ENCODE measurements around the gene TADA3. TPM values are rescaled to one million over a fixed set of nuclear protein-coding genes. Genes with fewer than 3 reads are reported as not detected.
A peak's percentile ranks its signal among the peaks of the same experiment; 100 is the strongest.

TADA3 gene
- polyA plus RNA-seq, 1 donor, result 64.1 TPM

GRCh38 chr3:9812870-9813483, 20.7 kb upstream of the TADA3 start:
- DNase-seq, result no peak

GRCh38 chr3:9810846-9811245, 18.6 kb upstream of the TADA3 start:
- no peak for DNase-seq

- peak; percentile 21 for DNase-seq
Measured at GRCh38 chr3:9810433-9810770, 18.1 kb upstream of the TADA3 start.

- peak; percentile 71 for DNase-seq
Measured at GRCh38 chr3:9809615-9810432, 17.6 kb upstream of the TADA3 start, which contains the start of gene TTLL3. TSS of gene TTLL3 (plus strand) at chr3:9810262. CDS start at chr3:9810662, 400 bp downstream.

GRCh38 chr3:9809239-9809614, 17.0 kb upstream of the TADA3 start:
- DNase-seq, result no peak

DNA sequence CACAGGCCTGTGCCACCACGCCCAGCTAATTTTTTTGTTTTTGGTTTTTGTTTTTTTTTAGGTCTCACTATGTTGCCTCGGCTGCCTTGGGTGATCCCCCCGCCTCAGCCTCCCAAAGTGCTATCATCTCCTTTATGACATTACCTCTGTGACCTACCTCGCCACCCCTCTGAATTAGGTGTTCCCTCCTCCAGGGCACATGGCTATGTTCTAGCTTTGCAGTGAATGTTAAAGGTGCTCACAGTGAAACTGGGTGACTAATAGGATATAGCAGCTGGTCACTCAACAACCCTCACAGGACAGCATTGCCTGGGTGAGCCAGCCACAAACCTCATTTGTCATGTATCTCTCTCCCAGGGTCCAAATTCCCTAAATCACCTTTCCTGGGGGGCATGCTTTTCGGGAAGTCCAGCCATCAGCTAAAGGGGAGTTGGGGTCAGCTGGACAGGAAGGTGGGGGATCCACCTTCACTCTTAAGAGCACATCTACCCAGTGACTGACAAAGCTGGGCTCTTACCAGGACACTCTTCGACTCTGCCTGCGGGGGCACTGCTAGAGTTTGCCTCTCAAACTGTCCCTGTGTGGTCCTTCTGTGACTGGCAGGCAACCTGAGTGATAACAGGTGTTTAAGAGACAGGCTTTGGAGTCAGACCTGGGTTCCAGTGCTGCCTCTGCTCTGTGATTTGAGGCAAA, 16.2 kb upstream of the TADA3 start:
- no peak for DNase-seq

- DNase-seq, result no peak
Measured at GRCh38 chr3:9807981-9808344, 15.7 kb upstream of the TADA3 start.

DNA sequence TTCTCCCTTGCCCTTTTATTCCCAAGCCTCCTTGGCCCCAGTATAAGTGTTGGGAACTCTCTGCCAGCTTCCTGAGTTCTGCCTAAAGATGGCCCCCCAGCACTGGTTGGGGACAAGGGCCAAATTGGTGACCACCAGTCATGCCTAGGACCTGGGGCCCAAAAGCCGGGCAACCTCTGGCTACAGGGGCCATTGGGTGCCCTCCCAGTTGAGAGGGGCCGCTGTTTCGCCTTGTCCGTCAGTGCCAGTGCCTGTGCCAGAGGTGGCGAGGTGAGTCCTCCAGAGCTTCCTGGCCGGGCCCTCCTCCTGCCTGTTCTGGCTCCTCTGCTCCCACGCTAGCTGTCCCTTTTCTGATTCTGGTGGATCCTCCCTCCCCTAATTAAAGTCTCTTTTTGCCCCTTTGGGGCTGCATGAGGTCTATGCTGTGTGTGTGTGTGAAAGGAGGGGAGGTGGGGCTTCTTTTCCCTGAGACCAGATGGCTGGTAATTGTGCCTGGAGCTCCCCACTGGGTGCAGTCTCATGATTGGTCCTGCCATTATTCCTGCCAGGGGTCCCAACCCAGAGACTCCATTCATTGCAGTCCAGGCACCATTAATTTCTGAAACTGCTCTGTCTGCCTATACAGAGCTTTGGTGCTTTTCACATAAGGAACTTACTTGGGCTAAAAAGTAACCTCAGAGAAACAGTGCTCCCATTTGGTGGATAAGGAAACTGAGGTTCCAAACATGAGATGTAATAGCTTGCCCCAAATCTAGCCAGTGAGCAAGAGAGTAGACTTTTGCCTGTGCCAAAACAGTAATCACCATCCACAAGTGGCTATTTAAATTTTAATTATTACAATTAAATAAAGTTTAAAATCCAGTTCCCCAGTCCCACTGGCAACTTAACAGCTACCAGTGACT, 14.7 kb upstream of the TADA3 start:
- DNase-seq, result no peak

GRCh38 chr3:9806137-9806536, 13.9 kb upstream of the TADA3 start:
- DNase-seq, result no peak

DNA sequence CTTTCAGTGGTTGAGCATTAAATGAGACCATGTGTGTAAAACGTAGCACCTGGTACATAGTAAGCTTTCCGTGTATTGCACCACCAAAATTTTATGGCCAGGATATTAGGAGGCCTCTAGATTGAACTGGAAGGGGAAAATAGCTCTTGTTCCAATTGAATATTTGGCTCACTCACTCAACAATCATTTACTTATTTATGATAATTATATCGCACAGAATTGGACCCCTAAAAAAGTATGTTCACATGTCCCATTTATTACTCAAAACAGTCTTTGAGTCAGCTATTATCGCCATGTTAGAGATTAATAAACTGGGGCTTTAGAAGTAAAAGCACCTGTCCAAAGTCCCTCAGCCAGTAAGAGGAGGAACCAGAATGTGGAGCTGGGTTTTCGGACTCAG, 12.7 kb upstream of the TADA3 start:
- no peak for DNase-seq

DNA sequence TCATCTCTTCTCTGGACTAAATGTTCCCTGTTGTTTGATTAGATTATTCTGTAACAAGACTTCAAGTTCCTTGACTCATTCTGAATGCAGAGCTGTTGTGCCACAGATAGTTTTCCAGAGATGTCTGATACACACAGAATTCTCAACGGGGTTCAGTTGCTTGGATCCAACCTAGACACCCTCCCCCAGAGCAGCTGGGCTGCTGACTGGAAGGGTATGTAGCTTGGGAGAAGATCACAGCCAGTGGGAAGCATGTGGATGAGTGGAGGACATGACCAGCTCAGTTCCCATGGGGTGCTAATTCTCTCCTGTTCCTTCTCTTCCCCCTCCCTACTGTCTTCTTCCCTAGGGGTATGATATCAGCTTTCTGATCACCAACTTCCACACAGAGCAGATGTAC, 11.2 kb upstream of the TADA3 start:
- no peak for DNase-seq

DNA sequence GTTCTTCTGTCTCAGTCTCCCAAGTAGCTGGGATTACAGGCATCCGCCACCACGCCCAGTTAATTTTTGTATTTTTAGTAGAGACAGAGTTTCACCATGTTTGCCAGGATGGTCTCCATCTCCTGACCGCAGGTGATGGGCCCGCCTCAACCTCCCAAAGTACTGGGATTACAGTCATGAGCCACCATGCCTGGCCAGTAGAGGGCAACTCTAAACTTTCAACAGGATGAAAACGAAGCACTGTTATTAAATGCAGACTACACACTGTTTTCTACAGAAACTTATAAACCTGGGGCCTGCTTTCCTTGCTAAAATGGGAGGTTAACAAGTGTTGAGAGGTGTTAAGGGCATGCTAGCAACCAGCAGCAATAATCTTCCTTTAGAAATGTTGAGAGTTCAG, 8.3 kb upstream of the TADA3 start:
- DNase-seq, result no peak

DNA sequence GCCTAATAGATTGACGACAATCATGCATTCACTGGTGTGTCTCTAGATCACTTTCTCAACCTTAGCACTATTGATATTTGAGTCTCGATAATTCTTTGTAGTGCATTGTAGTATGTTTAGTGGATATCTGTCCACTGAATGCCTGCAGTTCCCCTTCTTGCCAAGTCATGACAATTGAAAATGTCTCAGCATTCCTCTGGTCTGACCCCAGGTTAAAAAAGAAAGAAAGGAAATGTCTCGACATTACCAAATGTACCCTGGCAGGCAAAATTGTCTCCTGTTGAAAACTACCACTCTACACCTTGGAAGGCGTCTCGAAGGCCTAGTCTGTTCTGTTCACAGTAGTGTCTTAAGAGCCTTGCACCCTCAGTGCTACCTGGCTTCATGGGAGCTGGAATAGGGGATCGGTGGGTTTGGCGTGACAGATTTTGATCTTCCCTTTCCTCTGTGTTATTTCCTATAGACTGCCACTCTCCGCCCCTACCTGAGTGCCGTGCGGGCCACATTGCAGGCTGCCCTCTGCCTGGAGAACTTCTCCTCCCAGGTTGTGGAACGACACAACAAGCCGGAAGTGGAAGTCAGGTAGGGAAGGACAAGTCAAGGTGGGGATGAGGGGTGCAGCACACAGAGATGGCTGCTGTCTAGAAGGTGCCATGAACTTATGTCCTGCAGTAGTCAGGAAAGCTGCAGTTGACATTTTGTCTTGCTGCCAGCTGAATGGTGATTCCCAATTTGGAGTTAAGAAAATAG, 5.1 kb upstream of the TADA3 start:
- DNase-seq, result no peak

DNA sequence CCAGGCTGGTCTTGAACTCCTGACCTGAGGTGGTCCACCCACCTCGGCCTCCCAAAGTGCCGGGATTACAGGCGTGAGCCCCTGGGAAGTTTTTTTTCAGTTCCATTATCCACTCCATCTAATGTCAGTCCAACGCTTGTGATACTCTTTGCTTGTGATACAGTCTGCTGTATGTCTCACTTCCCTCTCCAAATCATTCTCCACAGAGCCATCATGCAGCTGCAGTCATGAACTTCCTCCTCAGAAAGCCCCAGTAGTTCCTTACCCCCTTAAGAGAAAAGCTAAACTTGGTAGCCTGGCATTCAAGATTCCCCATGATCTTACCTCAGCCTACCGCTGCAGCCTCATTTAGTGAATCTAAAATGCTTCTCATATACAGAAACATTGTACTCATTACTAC, 2.9 kb upstream of the TADA3 start:
- DNase-seq, result no peak

- no peak for DNase-seq
Measured at GRCh38 chr3:9794400-9794799, 2.1 kb upstream of the TADA3 start.

- DNase-seq, result no peak
Measured at GRCh38 chr3:9793161-9793781, 998 bp upstream of the TADA3 start.

DNA sequence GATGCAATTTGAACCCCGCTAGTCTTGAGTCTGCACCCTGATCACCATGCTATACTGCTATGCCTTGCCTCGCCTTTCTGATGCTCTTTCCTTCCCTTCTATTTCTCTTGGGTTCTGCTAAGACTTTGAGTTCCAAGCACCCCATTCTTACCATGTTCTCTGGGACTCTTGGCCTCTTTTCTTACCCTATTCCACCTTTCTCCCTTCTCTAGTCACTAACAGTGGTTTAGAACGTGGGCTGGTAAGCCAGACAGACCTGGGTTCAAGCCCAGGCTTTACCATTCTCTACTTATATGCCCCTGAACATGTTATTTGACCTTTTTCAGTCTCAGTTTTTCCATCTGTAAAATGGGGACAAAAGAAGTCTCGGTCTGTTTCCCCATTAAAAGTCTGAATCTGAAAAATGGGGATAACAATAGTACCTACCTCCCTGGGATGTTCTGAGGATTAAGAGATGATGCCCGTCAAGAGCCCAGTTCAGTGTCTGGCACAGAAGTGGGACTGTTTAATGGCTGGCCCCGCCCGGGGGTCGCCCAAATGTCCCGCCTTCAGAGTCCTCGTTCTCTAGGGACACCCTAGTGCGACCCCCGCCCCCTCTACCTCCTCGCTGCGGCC, 376 bp downstream of the TADA3 start:
- no peak for DNase-seq

DNA sequence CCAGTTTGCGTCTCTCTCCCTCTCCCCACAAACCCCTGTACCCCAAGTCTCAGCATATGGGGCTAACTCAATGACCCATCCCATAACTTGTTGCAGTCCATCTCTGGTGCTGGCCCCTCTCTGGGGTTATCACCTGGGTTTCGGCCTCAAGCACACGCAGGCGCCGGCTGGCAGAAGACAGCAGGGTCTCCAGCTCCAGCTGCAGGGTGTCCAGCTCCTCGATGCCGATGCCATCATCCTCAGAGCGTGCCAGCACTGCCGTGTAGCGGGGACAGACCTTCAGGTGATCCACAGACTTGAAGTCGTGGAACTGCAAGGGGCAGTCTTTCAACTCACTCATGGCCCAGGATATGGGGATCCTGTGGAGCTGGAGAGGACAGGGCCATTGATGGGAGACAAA, 1.1 kb downstream of the TADA3 start:
- DNase-seq, result no peak

- DNase-seq, result no peak
Measured at GRCh38 chr3:9787714-9788113, 4.6 kb downstream of the TADA3 start.

DNA sequence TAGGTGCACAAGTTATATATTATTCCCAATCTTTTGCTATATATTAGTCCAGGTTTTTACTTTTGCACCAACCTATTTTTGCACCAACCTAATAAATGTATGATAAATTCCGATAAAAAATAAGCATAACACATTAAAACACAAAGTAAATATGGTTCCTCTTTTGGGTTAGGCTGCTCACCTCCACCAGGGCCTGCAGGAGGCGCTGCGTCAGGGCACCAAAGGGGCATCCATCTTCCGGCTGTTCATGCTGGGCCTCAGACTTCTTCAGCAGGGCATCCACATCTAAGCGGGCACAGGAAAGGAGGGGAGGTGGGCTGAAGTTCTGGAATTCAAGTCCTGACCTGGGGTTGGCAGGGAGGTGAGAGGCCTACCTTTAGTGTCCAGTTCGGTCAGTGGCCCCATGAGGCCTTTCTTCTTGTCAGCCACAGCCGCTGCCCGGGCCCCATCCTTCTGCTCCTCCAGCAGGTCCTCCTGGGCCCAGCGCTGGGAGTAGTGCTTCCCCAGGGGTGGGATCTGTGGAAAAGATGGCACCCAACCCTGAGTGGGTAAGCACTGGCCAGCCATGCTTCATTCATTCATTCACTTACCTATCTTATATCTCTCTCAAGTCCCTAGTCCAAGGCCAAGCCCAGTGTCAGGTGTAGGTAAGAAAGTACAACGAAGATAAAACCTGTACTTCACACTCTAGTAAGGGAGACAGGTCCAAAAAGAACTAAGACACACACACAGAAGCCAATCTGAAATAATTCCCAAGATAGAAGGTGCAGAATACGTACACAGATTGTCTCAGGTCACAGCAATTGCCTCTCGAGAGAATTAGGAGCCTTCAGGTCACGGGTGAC, 5.2 kb downstream of the TADA3 start:
- no peak for DNase-seq

Data from left kidney (tissue), 2 donors.